Urothelium cell line (cell line): ENCODE data around the gene CYLD.

Experiments used
- DNase-seq: peaks from one replicate; pipeline ENCODE4 v3.0.0; 2011; ENCODE audit warnings: low spot score, mixed read lengths
- FAIRE-seq: peaks from 2 replicates; lab custom pipeline; 2011; peaks lifted over from hg19 to GRCh38; lab: Jason Lieb, UNC

The CYLD gene

GRCh38 chr16:50814541-50814940 lies 72.7 kb downstream of the CYLD start:
- FAIRE-seq (no peak), DNase-seq (no peak)

GRCh38 chr16:50815382-50815781 lies 73.5 kb downstream of the CYLD start:
- DNase-seq (no peak), FAIRE-seq (no peak)

GRCh38 chr16:50816901-50817555 lies 75.1 kb downstream of the CYLD start:
- FAIRE-seq = no peak
- no peak for DNase-seq

DNA sequence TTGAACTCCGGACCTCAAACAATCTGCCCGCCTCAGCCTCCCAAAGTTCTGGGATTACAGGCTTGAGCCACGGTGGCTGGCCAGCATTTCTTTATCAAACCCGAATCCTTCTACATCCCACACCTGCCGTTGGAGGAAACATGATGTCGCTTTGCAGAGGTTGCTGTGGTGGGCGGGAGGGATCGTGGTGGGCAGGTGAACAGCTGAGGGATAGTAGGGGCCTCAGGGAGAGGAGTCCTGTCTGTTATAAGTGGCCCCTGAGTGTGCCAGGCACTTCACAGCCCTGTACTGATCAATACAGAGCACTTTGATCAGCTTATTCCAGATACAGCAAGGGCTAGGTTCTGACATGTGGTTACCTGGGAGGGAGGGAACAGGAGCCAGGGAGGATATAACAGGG lies 76.5 kb downstream of the CYLD start:
- no peak for DNase-seq
- no peak for FAIRE-seq

GRCh38 chr16:50819706-50820105 lies 77.8 kb downstream of the CYLD start:
- FAIRE-seq (no peak), DNase-seq (no peak)

DNA sequence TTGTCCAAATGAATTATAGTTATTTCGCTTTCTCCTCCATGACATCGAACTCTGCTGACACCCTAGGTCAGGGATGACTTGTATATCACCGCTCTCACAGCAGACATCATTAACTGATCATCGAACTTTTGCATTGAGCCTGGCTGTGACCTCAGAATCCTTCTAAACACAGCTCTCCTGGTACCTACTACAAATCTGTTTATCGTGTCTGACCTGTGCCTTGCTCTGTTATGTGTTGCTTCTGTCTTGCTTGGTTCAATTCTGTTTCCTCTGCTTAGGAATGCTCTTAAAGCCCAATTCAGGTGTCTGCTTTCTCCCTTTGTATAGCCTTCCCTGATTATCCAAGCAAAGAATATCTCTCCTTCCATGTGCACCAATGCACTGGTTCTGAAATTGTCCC lies 78.3 kb downstream of the CYLD start:
- FAIRE-seq (no peak), DNase-seq (no peak)

DNA sequence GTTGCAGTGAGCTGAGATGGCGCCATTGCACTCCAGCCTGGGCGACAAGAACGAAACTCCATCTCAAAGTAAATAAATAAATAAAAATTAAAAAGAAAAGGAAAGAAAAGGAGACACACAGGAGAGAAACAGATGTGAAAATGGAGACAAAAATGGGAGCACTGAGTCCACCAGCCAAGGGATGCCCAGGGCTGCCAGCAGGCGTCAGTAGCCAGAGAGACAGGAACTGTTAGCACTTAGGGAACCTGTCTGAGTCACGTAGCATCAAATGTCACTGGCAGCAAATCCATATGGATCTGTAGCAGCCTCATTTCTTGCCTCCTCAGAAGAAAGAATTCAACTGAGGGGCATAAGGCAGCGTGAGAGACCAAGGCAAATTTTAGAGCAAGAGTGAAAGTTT lies 79.7 kb downstream of the CYLD start:
- FAIRE-seq (no peak), DNase-seq (no peak)

DNA sequence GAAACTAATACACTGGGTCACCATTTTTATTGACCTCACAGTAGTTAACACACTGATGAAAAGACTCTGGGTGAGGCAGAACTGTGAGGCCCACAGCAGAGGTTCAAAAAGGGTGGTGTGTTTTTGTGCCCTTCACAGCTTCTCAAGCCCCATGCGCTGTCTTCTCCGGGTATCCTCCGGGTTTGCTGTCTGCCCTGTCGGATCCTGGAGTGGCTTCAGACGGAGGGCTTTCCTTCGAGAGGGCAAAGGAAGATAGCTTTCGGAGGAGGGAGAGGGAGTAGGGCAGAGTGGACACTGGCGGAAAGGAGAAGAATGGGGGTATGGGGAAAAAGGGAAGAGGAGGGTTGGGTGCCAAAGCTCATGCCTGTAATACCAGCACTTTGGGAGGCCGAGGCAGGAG lies 80.8 kb downstream of the CYLD start:
- DNase-seq (no peak), FAIRE-seq (no peak)

DNA sequence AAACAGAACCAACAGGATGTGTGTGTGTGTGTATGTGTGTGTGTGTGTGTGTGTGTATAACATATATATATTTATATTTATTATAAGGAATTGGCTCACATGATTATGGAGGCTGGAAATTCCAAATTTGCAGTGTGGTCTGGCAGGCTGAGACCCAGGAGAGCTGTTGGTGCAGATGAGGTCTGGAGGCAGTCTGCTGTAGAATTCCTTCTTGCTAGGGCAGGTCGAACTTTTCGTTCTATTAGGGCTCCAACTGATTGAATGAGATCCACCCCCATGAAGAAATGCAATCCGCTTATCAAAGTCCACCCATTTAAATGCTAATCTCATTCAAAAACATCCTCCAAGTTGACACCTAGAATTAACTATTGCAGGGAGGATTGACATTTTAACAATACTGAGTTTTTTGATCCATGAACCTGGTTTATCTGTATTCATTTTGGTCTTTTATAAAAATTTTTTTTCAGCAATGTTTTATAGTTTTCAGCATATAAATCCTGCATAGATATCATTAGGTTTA lies 85.0 kb downstream of the CYLD start:
- FAIRE-seq = no peak
- no peak for DNase-seq

DNA sequence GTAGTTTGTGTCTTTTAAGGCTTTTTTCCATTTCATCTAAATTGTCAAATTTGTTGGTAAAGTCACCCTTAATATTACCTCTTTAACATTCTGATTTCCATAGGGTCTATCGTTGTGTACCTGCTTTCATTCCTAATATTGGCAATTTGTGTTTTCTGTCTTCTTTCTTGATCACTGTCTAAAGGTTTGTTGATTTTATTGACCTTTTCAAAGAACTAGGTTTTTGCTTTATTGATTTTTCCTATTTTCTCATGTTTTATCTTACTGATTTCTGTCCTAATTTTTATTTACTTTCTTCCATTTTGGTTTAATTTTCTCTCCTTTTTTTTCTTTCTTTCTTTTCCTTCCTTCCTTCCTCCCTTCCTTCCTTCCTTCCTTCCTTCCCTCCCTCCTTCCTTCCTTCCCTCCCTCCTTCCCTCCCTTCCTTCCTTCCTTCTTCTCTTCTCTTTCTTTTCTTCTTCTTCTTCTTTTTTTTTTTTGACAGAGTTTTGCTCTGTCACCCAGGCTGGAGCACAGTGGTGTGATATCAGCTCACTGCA lies 86.3 kb downstream of the CYLD start:
- FAIRE-seq (no peak), DNase-seq (no peak)

DNA sequence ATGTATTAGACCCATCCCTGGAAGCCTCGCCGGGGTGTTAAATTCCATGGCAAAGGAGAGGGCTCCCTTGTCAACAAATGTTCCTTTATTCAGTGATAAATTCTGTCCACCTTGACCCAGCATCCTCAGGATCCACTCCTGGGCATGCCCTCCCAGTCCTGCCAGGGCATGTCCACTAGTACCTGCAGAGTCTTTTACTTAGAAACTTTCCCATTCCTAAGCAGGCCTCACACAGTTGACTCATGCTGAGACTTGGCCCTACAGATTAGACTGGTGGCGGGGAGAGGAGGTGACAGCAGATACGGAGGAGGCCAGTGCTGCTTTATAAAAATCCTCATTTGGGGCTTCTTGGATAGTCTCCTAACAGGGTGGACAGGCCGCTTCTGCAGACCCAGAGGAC lies 88.8 kb downstream of the CYLD start:
- FAIRE-seq (no peak), DNase-seq (no peak)

DNA sequence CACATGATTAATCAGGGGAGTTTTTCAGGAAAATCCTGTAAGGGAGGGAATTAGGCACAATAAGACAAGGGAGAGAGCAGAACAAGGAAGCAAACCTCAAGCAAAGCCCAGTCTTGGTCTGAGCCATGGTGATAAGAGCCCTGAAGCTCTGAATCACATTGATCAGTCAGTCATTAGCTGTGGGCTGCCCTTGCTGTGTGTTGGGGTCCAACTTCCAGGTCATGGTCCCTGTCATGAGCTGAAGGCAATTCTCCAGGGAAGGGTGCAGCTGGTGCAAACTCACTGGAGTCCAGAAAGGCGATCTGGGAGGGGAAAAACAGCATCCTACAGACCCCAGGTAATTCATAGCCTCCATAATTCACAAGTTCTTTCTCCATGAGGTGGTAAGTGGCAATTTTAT lies 89.9 kb downstream of the CYLD start:
- DNase-seq (no peak), FAIRE-seq (no peak)

GRCh38 chr16:50833929-50834328 lies 92.0 kb downstream of the CYLD start:
- FAIRE-seq (no peak), DNase-seq (no peak)

- DNase-seq (no peak), FAIRE-seq (no peak)
These were observed 92.8 kb downstream of the CYLD start for GRCh38 chr16:50834701-50835100.

DNA sequence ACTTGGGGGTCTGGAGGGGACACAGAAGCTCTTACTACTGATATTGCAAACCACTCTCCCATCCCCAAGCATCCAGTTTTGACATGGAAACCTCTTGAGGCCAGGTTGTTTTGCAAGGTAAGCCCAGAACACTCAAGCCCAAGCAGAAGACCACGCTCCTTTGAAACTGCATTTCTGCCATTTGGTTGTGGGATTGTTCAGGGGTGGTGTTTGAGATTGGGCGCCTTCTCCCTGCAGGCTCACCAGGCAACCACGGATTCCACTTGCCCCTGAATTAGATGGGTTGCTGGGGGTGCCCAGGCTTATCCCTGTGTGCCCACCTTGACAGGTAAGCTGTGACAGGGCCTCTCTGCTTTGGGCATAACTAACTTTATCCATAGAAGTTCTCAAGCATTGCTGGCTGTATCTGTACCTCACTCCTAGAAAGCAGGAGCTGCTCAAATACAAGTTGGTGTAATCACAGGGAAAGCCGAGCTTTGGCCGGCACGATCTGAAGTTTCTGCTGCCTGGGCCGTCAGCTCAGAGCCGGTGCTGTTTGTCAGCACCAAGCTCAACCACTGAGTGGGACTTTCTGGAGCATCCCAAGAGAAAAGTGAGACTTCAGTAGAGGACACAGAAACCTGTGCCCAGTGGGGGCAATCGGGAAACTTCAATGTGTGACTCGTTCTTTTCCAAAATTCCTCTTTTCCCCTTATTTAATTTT lies 93.6 kb downstream of the CYLD start:
- FAIRE-seq (no peak), DNase-seq (no peak)

DNA sequence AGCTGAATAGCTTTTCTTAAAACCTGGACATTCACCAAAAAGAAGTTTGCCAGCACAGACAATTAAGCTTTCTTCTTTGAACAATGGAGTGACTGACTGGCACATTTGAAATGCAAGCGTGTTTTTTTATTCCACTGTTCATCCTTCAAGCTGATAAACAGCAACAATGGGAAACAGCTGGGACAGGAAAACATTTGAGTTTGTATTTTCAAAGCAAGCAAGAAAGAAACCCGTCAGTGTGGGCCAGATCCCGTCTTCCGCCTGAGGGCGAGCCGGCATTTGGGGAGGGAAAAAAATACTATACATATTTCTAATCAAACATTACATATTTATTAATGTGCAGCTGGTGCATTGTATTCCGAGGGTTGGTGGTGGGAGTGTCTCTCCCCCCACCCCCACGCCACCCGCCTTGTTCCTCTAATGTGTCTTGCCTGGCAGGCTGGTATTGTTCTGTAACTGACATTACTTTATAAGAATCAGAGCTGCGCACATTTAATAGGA lies 94.3 kb downstream of the CYLD start:
- FAIRE-seq = no peak
- DNase-seq = no peak

DNA sequence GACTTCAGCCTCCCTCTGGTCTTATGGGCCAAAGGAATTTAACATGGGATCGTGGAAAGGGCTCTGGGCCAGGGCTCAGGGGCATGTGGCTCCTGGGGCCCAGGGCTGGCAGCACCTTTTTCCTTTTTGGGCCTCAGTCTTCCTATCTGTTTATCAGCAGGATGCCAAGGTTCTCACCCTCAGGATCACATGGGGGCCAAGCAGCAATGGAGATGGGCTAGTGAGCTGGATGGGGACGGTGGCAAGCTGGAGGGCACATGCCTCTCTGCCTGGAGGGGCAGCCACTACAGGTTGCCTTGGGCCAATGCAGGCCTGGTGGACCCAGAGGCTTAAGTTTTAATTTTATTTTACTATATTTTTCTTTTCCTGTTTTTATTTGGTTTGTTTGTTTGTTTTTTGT lies 95.4 kb downstream of the CYLD start:
- FAIRE-seq (no peak), DNase-seq (no peak)

GRCh38 chr16:50838165-50838564 lies 96.3 kb downstream of the CYLD start:
- FAIRE-seq (no peak), DNase-seq (no peak)

- DNase-seq = no peak
- no peak for FAIRE-seq
These were observed 97.0 kb downstream of the CYLD start for GRCh38 chr16:50838885-50839284.

GRCh38 chr16:50839356-50839755 lies 97.5 kb downstream of the CYLD start:
- no peak for DNase-seq
- peak; percentile 92 for FAIRE-seq

GRCh38 chr16:50839920-50840729 lies 98.2 kb downstream of the CYLD start:
- DNase-seq (no peak), FAIRE-seq (no peak)
